OCI-M2 (cell line): Measurements from ENCODE around the gene IGSF21.

Experiments used
- DNase-seq: peaks from one replicate; lab custom pipeline; 2025; ENCODE audit not compliant: unreplicated experiment; lab: John Stamatoyannopoulos, UW

IGSF21 gene

DNA sequence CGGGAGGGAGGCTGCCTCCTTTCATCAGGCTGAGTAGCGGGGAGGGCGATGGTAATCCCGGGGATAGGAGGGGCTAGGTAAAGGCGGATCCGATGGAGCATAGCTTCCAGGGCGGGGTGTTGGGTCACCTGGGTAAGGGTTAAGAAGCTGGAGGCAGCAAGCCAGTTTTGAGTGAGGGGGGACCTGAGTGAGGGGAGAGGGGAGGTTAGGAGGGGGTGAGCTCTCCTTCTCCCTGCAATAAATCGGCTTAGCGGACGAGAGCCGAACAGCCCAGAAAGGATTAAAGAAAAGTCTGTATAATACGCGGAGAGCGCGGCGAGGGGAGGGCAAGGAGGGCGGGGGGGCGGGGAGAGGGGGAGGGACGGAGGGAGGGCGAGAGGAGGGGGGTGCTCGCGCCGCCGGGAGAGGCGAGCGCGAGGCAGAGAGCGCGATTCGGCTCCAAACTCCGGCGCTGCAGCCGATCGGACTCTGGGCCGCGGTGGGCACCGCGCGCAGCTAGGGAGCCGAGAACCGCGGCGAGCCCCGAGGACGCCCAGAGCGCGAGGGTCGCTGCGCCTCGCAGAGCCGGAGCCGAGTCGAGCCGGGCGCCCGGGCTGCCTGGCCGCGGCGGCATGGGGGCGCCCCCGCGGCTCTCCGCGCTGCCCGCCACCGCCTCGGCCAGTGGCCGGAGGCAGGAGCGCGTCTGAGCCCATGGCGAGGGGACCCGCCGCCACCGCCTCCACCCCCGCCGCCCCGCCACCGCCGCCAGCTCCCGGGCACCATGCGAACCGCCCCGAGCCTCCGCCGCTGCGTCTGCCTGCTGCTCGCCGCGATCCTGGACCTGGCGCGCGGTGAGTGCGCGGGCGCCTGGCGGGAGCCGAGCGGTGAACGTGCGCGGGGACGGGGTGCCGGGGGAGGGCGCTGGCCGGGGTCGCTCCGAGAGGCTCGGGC, at the start of gene IGSF21:
TSS of gene IGSF21 (plus strand) at position 430 of the 930 bp plus-strand sequence. CDS start at position 761, 331 bp downstream.
- no peak for DNase-seq

GRCh38 chr1:18058206-18058921, 49.2 kb upstream of the IGSF21 start:
- DNase-seq: no peak

GRCh38 chr1:18058981-18059605, 48.5 kb upstream of the IGSF21 start:
- no peak for DNase-seq

- no peak for DNase-seq
Measured at GRCh38 chr1:18060366-18060765, 47.2 kb upstream of the IGSF21 start.

- DNase-seq: no peak
Measured at GRCh38 chr1:18062185-18062584, 45.4 kb upstream of the IGSF21 start.

DNA sequence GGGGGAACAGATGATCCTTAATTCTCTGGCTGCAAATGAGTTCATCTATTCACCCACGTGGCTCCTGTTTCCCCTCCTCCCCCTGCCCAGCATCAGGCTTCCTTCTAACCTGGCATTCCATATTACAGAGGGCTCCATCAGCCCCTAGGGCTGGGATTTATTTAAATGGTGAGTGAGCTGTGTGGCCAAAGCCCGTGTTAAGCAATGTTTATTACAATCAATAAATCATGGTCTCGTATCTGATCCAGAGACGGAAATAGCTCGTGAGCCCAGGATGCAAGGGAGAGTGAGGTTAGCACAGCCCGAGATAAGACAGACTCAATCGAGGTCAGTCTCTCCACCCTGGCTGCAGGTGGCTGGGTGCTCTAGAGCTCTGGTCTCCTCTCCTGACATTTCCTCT, 43.1 kb upstream of the IGSF21 start:
- no peak for DNase-seq

DNA sequence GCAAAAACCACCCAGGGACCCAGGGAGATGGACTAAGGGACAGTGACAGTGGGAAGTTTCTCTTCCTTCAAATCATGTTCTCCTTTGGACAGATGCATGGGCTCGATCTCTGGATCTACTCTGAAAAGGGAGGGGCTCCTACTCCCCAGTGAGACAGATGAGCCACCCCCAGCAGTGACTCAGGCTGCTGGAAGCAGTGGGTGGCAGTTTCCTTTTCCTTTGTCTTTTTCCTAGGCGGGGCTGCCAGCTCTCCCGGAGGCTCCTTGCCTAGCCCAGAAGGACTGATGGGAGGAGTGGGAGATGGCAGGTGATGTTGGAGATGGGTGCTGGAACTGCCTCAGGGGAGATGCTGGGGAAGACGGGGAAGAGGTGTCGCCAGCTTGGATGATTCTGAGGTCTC, 41.0 kb upstream of the IGSF21 start:
- no peak for DNase-seq

DNA sequence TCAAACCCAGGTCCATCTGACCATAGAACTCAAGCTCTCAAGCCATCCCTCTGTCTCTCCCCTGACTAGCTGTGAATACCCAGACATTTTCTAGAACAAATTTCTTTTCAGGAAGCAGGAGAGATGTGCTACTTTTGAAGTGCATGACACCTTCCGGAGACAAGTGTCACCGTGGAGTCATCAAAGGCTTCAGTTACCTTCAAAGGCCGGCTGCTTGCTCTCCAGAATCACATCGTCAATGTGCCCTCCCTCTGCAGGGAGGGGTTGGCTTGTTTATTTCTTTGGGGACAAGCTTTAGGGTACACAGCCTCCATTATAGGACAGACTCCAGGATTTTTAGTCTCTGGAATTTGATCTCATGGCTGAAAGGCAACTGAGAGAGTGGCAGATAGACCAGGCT, 37.7 kb upstream of the IGSF21 start:
- no peak for DNase-seq

- no peak for DNase-seq
Measured at GRCh38 chr1:18072066-18072465, 35.5 kb upstream of the IGSF21 start.

DNA sequence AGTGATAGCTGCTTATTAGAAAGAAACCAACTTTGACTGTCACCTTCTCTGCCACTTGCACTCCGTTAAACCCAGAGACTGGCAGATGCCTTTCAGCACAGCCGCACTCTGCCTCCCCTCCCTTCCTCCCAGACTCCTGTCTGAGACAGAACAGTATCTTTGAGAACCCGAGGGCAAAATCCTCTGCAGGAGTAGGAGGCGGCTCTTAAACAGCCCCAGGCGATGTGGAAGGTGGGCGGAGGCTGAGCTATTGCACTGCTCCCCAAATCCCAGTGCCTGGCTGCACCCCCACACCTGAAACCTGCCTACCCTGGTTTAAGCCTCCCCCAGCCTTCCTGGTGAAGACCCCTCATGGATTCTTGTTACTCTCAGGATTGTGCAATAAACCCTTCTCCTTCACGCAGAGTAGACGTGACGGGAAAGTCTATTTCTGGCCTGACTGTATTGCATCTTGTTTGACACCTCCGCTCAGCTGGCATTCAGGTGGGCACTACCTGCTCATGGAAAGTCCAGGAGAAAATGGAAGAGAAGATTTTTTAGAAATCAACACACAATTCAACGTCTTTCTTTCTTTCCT, 34.4 kb upstream of the IGSF21 start:
- DNase-seq: no peak

DNA sequence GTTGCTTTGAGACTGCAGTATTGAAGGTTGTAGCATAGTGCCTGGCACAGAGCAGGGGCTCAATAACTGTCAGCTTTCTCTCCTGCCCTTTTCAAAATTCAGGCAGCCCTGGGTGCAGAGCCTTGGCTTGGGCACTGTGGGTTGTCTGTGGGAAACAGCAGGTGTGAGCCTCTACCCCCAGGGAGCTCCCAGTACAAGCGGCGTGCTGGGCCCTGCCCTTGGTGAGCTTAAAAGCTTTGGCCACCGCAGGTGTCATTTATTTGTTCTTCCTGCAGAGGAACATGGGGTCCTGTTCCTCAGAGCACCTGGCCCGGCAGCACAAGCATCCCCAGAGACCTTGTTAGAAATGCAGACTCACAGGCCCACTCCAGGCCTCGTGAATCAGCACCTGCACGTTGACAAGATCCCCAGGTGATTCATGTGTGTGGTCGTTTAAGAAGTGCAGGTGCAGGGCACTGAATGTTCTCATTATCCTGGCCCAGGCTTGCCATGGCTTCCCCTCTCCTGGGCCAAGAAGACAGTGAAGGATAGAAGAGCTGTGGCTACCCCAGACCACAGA, 29.9 kb upstream of the IGSF21 start:
- DNase-seq: no peak

DNA sequence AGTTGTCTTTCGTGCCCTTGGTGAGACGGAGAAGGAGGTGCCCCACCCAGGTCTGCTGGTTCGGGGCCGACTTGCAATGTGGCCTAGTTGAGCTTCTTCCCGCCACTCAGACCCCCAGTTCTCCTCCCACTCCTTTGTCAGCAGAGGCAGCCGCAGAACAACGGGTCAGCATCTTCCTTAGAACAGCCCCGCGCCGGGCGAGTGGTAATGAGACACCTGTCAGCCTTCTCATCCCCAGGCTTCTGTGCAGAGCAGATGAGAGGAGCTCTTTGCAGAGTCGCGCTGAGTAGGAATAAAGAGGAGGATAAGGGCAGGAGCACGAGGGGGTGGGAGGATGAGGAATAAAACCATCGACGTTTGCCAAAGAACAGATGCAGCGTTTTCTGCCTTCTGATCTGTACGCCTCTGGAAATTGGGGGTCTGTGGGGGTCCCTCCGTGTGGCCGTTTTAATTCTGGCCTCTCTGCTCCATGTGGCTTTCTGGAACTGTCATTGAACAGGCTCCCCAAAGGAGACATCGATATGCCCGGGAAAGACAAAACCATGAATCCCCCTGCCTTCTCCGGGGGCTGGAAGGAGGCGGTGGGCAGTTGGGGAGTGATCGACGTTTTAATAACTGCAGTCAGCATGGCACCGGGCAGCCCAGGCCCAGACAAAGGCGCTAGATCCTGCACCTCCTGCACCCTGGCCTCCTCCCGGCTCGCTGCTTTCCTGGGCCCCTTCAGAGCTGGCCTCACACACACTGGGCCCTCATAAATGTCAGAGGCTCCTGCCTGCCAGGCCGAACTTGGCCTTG, 27.5 kb upstream of the IGSF21 start:
- no peak for DNase-seq

DNA sequence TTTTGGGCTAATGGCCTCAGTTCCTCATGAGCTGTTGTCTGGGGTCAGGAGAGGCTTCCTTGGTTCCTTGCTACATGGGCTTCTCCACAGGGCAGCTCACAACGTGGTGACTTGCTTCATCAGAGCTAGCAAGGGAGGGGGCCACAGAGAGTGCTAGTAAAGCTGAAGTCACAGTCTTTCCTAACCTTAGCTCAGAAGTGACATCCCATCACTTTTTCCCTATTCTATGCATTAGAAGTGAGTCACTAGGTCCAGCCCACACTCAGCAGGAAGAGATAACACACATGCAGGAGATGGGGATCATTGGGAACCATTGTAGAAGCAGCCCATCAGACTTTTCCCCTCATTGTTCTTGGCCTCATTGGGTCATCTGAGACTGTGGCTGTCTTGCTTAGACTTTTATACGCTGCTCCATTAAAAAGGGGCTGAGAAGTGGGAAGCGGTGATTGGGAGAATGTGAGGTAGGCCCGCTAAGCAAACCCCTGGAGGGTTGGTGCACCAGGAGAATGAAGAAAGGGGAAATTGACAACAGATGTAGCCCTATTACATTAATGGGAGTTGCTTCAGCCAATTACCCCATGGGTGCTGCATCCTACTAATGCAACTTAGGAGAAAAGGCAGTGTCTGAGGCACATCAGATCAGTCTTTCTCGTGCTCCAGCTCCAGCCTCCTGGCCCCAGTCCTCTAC, 22.1 kb upstream of the IGSF21 start:
- DNase-seq: no peak

DNA sequence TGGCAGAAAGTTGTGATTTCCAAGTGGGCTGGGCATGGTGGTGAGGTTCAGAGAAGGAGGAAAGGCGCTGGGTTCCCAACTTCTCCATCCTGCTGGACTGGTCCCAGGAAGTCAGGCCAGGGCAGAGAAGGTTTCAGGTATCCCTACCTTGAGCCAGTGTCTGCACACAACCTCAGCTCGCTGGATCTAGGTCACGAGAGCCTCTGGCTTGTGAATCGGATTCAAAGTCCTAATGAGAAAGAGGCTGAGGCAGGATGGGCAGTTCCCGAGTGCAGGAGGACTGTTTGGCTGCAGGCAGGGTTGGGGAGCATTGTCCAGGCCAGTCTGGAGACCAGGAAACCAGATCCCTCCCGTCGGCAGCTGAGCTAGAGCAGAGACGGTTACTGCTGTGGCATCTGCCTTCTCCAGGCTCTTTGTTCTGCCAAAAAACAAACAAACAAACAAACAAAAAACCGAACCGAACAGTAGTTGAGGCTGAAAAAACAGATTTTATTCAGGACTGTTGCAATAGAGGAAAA, 19.5 kb upstream of the IGSF21 start:
- no peak for DNase-seq

DNA sequence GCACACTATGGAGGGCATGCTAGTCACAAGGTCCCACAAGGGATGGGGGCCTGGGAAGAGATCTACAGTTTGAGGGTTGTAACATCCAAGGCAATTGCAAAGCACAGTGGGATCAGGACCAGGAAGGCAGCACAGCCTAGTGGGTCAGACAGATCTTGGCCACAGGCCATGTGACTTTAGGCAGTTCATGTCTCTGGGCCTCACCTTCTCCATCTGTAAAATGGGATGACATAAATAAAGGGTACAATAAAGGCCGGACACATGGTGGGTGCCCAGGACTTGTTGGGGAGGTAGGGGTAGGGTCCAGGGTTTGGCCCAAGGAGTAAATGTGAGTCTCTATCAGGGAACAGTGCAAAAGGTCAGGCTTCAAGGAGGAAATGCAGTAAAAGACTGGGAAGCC, 18.1 kb upstream of the IGSF21 start:
- DNase-seq: no peak

DNA sequence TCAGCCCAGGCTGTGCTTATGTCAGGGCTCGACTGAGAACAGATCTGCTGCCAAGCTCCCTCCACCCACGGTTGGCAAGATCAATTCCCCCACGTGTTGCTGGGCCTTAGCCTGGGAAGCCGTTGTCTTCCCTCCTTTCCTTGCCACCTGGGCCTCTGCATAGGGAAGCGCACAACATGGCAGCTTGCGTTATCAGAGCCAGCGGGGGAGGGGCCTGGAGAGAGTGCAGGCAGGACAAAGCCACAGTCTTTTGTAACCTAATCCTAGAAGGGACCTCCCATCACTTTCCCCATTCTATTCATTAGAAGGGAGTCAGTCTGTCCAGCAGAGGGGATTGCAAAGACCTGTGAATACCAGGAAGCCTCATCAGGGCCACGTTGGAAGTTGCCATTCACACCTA, 17.0 kb upstream of the IGSF21 start:
- DNase-seq: no peak

DNA sequence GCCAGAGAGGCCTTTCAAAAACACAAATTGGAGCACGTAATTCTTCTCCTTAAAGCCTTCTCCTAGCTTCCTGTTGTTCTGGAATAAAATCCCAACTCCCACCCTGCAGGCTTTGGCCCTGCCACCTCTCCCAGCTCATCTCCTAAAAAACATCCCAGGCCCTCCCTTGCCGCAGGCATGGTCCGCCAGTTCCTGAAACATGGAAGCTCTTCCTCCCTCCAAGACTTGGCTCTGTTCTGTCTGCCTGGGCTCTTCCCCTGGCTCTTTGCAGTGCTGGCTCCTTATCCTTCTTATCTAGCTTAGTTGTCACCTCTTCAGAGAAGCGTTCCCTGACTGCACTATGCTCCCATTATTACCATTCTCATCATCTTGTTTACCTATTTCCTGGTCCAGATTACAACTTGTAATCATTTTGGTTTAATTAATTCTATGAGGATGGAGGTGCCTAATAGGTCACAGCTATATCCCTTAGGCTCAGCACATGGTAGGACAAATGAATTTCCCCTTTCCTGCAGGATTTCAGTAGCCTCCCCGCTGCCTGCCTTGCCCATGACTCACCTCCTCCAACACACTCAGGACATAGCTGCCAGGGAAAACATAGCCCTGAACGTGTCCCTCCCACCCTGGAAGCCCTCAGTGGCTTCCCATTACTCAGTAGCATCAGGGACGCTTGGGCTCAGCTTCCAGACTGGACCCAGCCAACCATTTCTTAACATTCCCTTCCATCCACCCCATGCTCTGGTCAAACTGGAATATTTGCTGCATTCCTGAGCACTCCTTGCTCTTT, 15.7 kb upstream of the IGSF21 start:
- no peak for DNase-seq

- no peak for DNase-seq
Measured at GRCh38 chr1:18093193-18093592, 14.4 kb upstream of the IGSF21 start.

- DNase-seq: no peak
Measured at GRCh38 chr1:18093646-18094045, 14.0 kb upstream of the IGSF21 start.
